Ishikawa (cell line): Measurements from ENCODE around the gene HBEGF.

ENCODE experiments used
- CEBPB ChIP-seq: IDR thresholded peaks from 2 replicates; pipeline ENCODE4 v1.6.1; 2012
- CREB1 ChIP-seq: IDR thresholded peaks from 2 replicates; pipeline ENCODE4 v1.6.1; 2012; ENCODE audit warnings: low read depth
- EGR1 ChIP-seq: IDR thresholded peaks from 2 replicates; pipeline ENCODE4 v1.6.1; 2012
- EP300 ChIP-seq: IDR thresholded peaks from 2 replicates; pipeline ENCODE4 v1.6.1; 2012; ENCODE audit warnings: borderline replicate concordance
- FOXM1 ChIP-seq: IDR thresholded peaks from 2 replicates; pipeline ENCODE4 v1.6.1; 2012; ENCODE audit warnings: low read depth, borderline replicate concordance
- NFIC ChIP-seq: IDR thresholded peaks from 2 replicates; pipeline ENCODE4 v1.6.1; 2012
- RAD21 ChIP-seq: IDR thresholded peaks from 2 replicates; pipeline ENCODE4 v1.6.1; 2012; ENCODE audit warnings: low read depth
- TAF1 ChIP-seq: IDR thresholded peaks from 2 replicates; pipeline ENCODE4 v1.6.1; 2012; ENCODE audit warnings: low read depth, mild to moderate bottlenecking
- TCF12 ChIP-seq: IDR thresholded peaks from 2 replicates; pipeline ENCODE4 v1.6.1; 2012; ENCODE audit warnings: low read depth
- TEAD4 ChIP-seq: IDR thresholded peaks from 2 replicates; pipeline ENCODE4 v1.6.1; 2012
- USF1 ChIP-seq: IDR thresholded peaks from 2 replicates; pipeline ENCODE4 v1.6.1; 2012
- YY1 ChIP-seq: IDR thresholded peaks from 2 replicates; pipeline ENCODE4 v1.6.1; 2012; ENCODE audit warnings: low read depth
- ZBTB7A ChIP-seq: IDR thresholded peaks from 2 replicates; pipeline ENCODE4 v1.6.1; 2012; ENCODE audit warnings: low read depth
- TF ChIP-seq, protein P1 (sequence below): IDR thresholded peaks from 2 replicates; pipeline ENCODE4 v1.6.1; 2012; ENCODE audit warnings: low read depth, mild to moderate bottlenecking
- TF ChIP-seq, protein P2 (sequence below): IDR thresholded peaks from 2 replicates; pipeline ENCODE4 v1.6.1; 2012

The HBEGF gene

DNA sequence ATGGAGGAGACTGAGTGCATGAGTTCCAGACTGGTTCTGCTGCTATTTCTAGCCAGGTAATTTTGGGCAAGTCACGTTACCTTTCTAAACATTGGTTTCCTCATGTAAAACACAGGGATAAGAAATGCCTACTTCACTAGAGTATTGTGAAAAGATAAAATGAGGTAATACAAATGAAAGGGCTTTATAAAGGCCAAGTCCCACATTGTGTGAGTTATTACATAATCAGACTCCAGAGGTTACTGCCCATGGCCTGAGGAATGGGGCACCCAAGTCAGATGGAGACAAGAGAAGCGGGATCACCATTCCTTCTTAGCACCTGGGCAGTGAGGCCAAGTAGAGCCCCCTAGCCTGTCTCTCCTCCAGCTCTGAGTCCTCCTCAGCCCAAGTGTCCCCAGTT is 7.5 kb downstream of the HBEGF start:
- no peak for TF ChIP-seq RAD21
- TF ChIP-seq CREB1, result no peak
- no peak for TF ChIP-seq CEBPB
- TF ChIP-seq EGR1, result no peak
- TF ChIP-seq YY1, result no peak

- TF ChIP-seq EP300, result no peak
- no peak for TF ChIP-seq TEAD4
- TF ChIP-seq FOXM1, result no peak
- no peak for TF ChIP-seq USF1
- TF ChIP-seq CEBPB, result no peak
- TF ChIP-seq, protein P1, sequence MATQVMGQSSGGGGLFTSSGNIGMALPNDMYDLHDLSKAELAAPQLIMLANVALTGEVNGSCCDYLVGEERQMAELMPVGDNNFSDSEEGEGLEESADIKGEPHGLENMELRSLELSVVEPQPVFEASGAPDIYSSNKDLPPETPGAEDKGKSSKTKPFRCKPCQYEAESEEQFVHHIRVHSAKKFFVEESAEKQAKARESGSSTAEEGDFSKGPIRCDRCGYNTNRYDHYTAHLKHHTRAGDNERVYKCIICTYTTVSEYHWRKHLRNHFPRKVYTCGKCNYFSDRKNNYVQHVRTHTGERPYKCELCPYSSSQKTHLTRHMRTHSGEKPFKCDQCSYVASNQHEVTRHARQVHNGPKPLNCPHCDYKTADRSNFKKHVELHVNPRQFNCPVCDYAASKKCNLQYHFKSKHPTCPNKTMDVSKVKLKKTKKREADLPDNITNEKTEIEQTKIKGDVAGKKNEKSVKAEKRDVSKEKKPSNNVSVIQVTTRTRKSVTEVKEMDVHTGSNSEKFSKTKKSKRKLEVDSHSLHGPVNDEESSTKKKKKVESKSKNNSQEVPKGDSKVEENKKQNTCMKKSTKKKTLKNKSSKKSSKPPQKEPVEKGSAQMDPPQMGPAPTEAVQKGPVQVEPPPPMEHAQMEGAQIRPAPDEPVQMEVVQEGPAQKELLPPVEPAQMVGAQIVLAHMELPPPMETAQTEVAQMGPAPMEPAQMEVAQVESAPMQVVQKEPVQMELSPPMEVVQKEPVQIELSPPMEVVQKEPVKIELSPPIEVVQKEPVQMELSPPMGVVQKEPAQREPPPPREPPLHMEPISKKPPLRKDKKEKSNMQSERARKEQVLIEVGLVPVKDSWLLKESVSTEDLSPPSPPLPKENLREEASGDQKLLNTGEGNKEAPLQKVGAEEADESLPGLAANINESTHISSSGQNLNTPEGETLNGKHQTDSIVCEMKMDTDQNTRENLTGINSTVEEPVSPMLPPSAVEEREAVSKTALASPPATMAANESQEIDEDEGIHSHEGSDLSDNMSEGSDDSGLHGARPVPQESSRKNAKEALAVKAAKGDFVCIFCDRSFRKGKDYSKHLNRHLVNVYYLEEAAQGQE, result no peak
- TF ChIP-seq ZBTB7A, result no peak
- no peak for TF ChIP-seq NFIC
- TF ChIP-seq CREB1, result no peak
- no peak for TF ChIP-seq TAF1
- TF ChIP-seq RAD21, result no peak
- TF ChIP-seq EGR1, result no peak
- TF ChIP-seq YY1, result no peak
- TF ChIP-seq, protein P2, sequence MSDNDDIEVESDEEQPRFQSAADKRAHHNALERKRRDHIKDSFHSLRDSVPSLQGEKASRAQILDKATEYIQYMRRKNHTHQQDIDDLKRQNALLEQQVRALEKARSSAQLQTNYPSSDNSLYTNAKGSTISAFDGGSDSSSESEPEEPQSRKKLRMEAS, result no peak
- no peak for TF ChIP-seq TCF12
These were observed 8.1 kb downstream of the HBEGF start for GRCh38 chr5:140338336-140338735.

GRCh38 chr5:140337880-140338279 is 8.5 kb downstream of the HBEGF start:
- TF ChIP-seq CREB1 (no peak), TAF1 (no peak), TCF12 (no peak), FOXM1 (no peak), NFIC (no peak), EGR1 (no peak), RAD21 (no peak), TEAD4 (no peak), CEBPB (no peak), ZBTB7A (no peak)
- TF ChIP-seq, protein P1, result no peak

GRCh38 chr5:140336388-140336787 is 10.0 kb downstream of the HBEGF start:
- TF ChIP-seq TCF12 (no peak), CEBPB (no peak), ZBTB7A (no peak), FOXM1 (no peak), RAD21 (no peak), TAF1 (no peak), YY1 (no peak), EGR1 (no peak)
- TF ChIP-seq, protein P1, result no peak
- TF ChIP-seq, protein P2, result no peak

- TF ChIP-seq YY1 (no peak), RAD21 (no peak), TAF1 (no peak), NFIC (no peak), USF1 (no peak)
These were observed 14.8 kb downstream of the HBEGF start for GRCh38 chr5:140331638-140332037.
